GM18951 (cell line): ENCODE data around the gene PCDHGA7.
"Not testable (repeated sequence)": the region's sequence is repeated elsewhere in the genome, so short reads cannot be mapped to it uniquely, and the experiment has no call there.

Experiments used
- POLR2A ChIP-seq: IDR thresholded peaks from 4 replicates; pipeline ENCODE4 v1.6.1; 2011; ENCODE audit warnings: mild to moderate bottlenecking; ENCODE audit not compliant: insufficient read length, insufficient read depth; ENCODE audit errors: extremely low read depth
- in situ Hi-C: fragments of 300-500 bp; cut with MboI; formaldehyde crosslinking; loops from one replicate; pipeline ENCODE4 v1.12.0; 2022; ENCODE audit warnings: low sequenced_read_pairs, mixed read lengths, inconsistent platforms; ENCODE audit not compliant: unreplicated experiment

Gene PCDHGA7

GRCh38 chr5:141356133-141356532 is 26.4 kb upstream of the PCDHGA7 start:
- in situ Hi-C loops, result no loop called here
- TF ChIP-seq POLR2A, result no peak

- TF ChIP-seq POLR2A, result no peak
- in situ Hi-C loops, result no loop called here
These were observed 25.6 kb upstream of the PCDHGA7 start for GRCh38 chr5:141356950-141357349.

- no peak for TF ChIP-seq POLR2A
- in situ Hi-C loops, result no loop called here
These were observed 22.6 kb upstream of the PCDHGA7 start, which contains the start of gene PCDHGB2 for GRCh38 chr5:141359790-141360426. TSS of gene PCDHGB2 (plus strand) at chr5:141359994. CDS start at chr5:141360136, 142 bp downstream.

GRCh38 chr5:141360685-141361084 is 21.9 kb upstream of the PCDHGA7 start:
- in situ Hi-C loops, result no loop called here
- no peak for TF ChIP-seq POLR2A

GRCh38 chr5:141362719-141363118 is 19.8 kb upstream of the PCDHGA7 start:
- in situ Hi-C loops, result no loop called here
- TF ChIP-seq POLR2A, result no peak

- TF ChIP-seq POLR2A, result no peak
- in situ Hi-C loops, result no loop called here
These were observed 18.4 kb upstream of the PCDHGA7 start, which contains the start of gene PCDHGA5 for GRCh38 chr5:141363952-141364660. TSS of gene PCDHGA5 (plus strand) at chr5:141364162. CDS start at chr5:141364331, 169 bp downstream.

- TF ChIP-seq POLR2A, result no peak
- in situ Hi-C loops, result no loop called here
These were observed 16.3 kb upstream of the PCDHGA7 start for GRCh38 chr5:141366016-141366896.

- in situ Hi-C loops, result no loop called here
- TF ChIP-seq POLR2A, result no peak
These were observed 12.3 kb upstream of the PCDHGA7 start, which contains the start of gene PCDHGB3 for GRCh38 chr5:141369994-141370848. TSS of gene PCDHGB3 (plus strand) at chr5:141370242. CDS start at chr5:141370395, 153 bp downstream.

- no peak for TF ChIP-seq POLR2A
- in situ Hi-C loops, result no loop called here
These were observed 10.7 kb upstream of the PCDHGA7 start for GRCh38 chr5:141371572-141372475.

- TF ChIP-seq POLR2A, result no peak
- in situ Hi-C loops, result no loop called here
These were observed 8.7 kb upstream of the PCDHGA7 start, which contains the start of gene PCDHGA6 for GRCh38 chr5:141373673-141374317. TSS of gene PCDHGA6 (plus strand) at chr5:141373891. CDS start at chr5:141374084, 193 bp downstream.

- in situ Hi-C loops, result no loop called here
These were observed 7.9 kb upstream of the PCDHGA7 start for GRCh38 chr5:141374627-141375026.

GRCh38 chr5:141375444-141376155 is 6.9 kb upstream of the PCDHGA7 start:
- in situ Hi-C loops, result not testable (repeated sequence)

More at GRCh38 chr5:141374627-141375026, 7.9 kb upstream of the PCDHGA7 start:
- TF ChIP-seq POLR2A, result no peak
